Measurements from ENCODE around the gene XPNPEP3. TPM values are rescaled to one million over a fixed set of nuclear protein-coding genes. Genes with fewer than 3 reads are reported as not detected.

The XPNPEP3 gene
- total and polyA plus RNA-seq, 2 donors from 2014 or later = 4.6 to 22.5 TPM

GRCh38 chr22:40976866-40977700 is 120.1 kb downstream of the XPNPEP3 start:
- TF ChIP-seq CTCF (IDR thresholded peaks at IDR 0.05; ENCODE audit: borderline replicate concordance, extremely low read depth, insufficient read depth) = no peak
- no peak for DNase-seq
- H3K27ac ChIP-seq (ENCODE audit: low read depth in 2 of 2, low read length in 2 of 2) = no peak overlapping the region
- peaks cover 0 to 5% (median 3%) of the 10 kb centered on the region in 3 donors for H3K36me3 ChIP-seq (ENCODE audit: control insufficient read depth in 2 of 3, insufficient read depth in 3 of 3, low read length in 3 of 3)
- no peaks in the 10 kb centered on the region for H3K27me3 ChIP-seq (ENCODE audit: control insufficient read depth, insufficient read depth, low read length)
- H3K4me3 ChIP-seq (ENCODE audit: low read length in 3 of 3) = no peak overlapping the region
- H3K9me3 ChIP-seq (ENCODE audit: control insufficient read depth in 2 of 3, insufficient read depth in 1 of 3, low read length in 3 of 3) = no peaks in the 10 kb centered on the region
- intact Hi-C loops (cut with DNase I) = no loop called here
- FAIRE-seq = no peak
- H3K4me1 ChIP-seq (ENCODE audit: control insufficient read depth in 2 of 3, insufficient read depth in 2 of 3, low read depth in 1 of 3, low read length in 3 of 3) = no peaks in the 10 kb centered on the region
- no peak overlapping the region for H3K9ac ChIP-seq (ENCODE audit: low read length in 3 of 3)

- H3K9ac ChIP-seq (ENCODE audit: low read length in 3 of 3) = no peak overlapping the region
- no peaks in the 10 kb centered on the region for H3K27me3 ChIP-seq (ENCODE audit: control insufficient read depth, insufficient read depth, low read length)
- H3K9me3 ChIP-seq (ENCODE audit: control insufficient read depth in 2 of 3, insufficient read depth in 1 of 3, low read length in 3 of 3) = no peaks in the 10 kb centered on the region
- H3K36me3 ChIP-seq (ENCODE audit: control insufficient read depth in 2 of 3, insufficient read depth in 3 of 3, low read length in 3 of 3) = no peaks in the 10 kb centered on the region
- no peak for FAIRE-seq
- H3K4me1 ChIP-seq (ENCODE audit: control insufficient read depth in 2 of 3, insufficient read depth in 2 of 3, low read depth in 1 of 3, low read length in 3 of 3) = no peaks in the 10 kb centered on the region
- no peak for DNase-seq
- no peak overlapping the region for H3K27ac ChIP-seq (ENCODE audit: low read depth in 2 of 2, low read length in 2 of 2)
- TF ChIP-seq CTCF (IDR thresholded peaks at IDR 0.05; ENCODE audit: borderline replicate concordance, extremely low read depth, insufficient read depth) = no peak
- intact Hi-C loops (cut with DNase I) = no loop called here
- H3K4me3 ChIP-seq (ENCODE audit: low read length in 3 of 3) = no peak overlapping the region
These were observed 122.2 kb downstream of the XPNPEP3 start for GRCh38 chr22:40979198-40979597.

GRCh38 chr22:40979871-40980270 is 122.9 kb downstream of the XPNPEP3 start:
- H3K9ac ChIP-seq (ENCODE audit: low read length in 3 of 3) = no peak overlapping the region
- intact Hi-C loops (cut with DNase I) = no loop called here
- H3K4me1 ChIP-seq (ENCODE audit: control insufficient read depth in 2 of 3, insufficient read depth in 2 of 3, low read depth in 1 of 3, low read length in 3 of 3) = no peaks in the 10 kb centered on the region
- no peak overlapping the region for H3K4me3 ChIP-seq (ENCODE audit: low read length in 3 of 3)
- no peaks in the 10 kb centered on the region for H3K9me3 ChIP-seq (ENCODE audit: control insufficient read depth in 2 of 3, insufficient read depth in 1 of 3, low read length in 3 of 3)
- H3K36me3 ChIP-seq (ENCODE audit: control insufficient read depth in 2 of 3, insufficient read depth in 3 of 3, low read length in 3 of 3) = no peaks in the 10 kb centered on the region
- no peak for TF ChIP-seq CTCF (IDR thresholded peaks at IDR 0.05; ENCODE audit: borderline replicate concordance, extremely low read depth, insufficient read depth)
- FAIRE-seq (no peak), DNase-seq (no peak)
- no peak overlapping the region for H3K27ac ChIP-seq (ENCODE audit: low read depth in 2 of 2, low read length in 2 of 2)
- no peaks in the 10 kb centered on the region for H3K27me3 ChIP-seq (ENCODE audit: control insufficient read depth, insufficient read depth, low read length)

Small RNA genes lying within 50 kb of the gene (microRNA-seq; reads per million reads assigned to microRNA genes)
- gene MIR4766 = not detected

Other genes starting within 250 kb of the XPNPEP3 start
- gene MRTFA, start 220.4 kb upstream of the XPNPEP3 start, total RNA-seq = 59.9 TPM
- gene MRTFA, start 220.4 kb upstream of the XPNPEP3 start, polyA plus RNA-seq (ENCODE audit: insufficient read depth, low read depth, low replicate concordance) = 12.5 TPM
- not detected for gene MCHR1, start 177.7 kb upstream of the XPNPEP3 start, total RNA-seq
- not detected for gene MCHR1, start 177.7 kb upstream of the XPNPEP3 start, polyA plus RNA-seq (ENCODE audit: insufficient read depth, low read depth, low replicate concordance)
- gene SLC25A17, start 37.8 kb upstream of the XPNPEP3 start, total RNA-seq = 15.3 TPM
- 23.8 TPM for gene SLC25A17, start 37.8 kb upstream of the XPNPEP3 start, polyA plus RNA-seq (ENCODE audit: insufficient read depth, low read depth, low replicate concordance)
- gene ST13, start 509 bp upstream of the XPNPEP3 start, total RNA-seq = 196 TPM
- gene ST13, start 509 bp upstream of the XPNPEP3 start, polyA plus RNA-seq (ENCODE audit: insufficient read depth, low read depth, low replicate concordance) = 230 TPM
- gene DNAJB7, start 5.0 kb downstream of the XPNPEP3 start, total RNA-seq = not detected
- gene DNAJB7, start 5.0 kb downstream of the XPNPEP3 start, polyA plus RNA-seq (ENCODE audit: insufficient read depth, low read depth, low replicate concordance) = not detected
- gene RBX1, start 94.2 kb downstream of the XPNPEP3 start, total RNA-seq = 56.2 TPM
- gene RBX1, start 94.2 kb downstream of the XPNPEP3 start, polyA plus RNA-seq (ENCODE audit: insufficient read depth, low read depth, low replicate concordance) = 92.2 TPM
- 76.8 TPM for gene EP300, start 235.4 kb downstream of the XPNPEP3 start, total RNA-seq
- gene EP300, start 235.4 kb downstream of the XPNPEP3 start, polyA plus RNA-seq (ENCODE audit: insufficient read depth, low read depth, low replicate concordance) = 4.1 TPM

All from kidney (tissue), 14 donors.